NOMO-1 treated with DMSO at 0.1 percent for 48 hours (cell line): Measurements from ENCODE around the gene GRK5.
"Not testable (repeated sequence)": the region's sequence is repeated elsewhere in the genome, so short reads cannot be mapped to it uniquely, and the experiment has no call there.

Experiments
- DNase-seq: peaks from one replicate; lab custom pipeline; 2025; ENCODE audit not compliant: unreplicated experiment; lab: John Stamatoyannopoulos, UW

The GRK5 gene

GRCh38 chr10:119450606-119451299 is 243.4 kb downstream of the GRK5 start:
- no peak for DNase-seq

- no peak for DNase-seq
Observed at GRCh38 chr10:119451300-119451896, 244.0 kb downstream of the GRK5 start.

- DNase-seq = no peak
Observed at GRCh38 chr10:119452396-119452795, 245.0 kb downstream of the GRK5 start.

GRCh38 chr10:119453313-119453712 is 245.9 kb downstream of the GRK5 start:
- DNase-seq = no peak

GRCh38 chr10:119454316-119454715 is 246.9 kb downstream of the GRK5 start:
- DNase-seq = no peak

GRCh38 chr10:119454990-119455389 is 247.6 kb downstream of the GRK5 start:
- no peak for DNase-seq

GRCh38 chr10:119455609-119456434 is 248.5 kb downstream of the GRK5 start:
- no peak for DNase-seq

GRCh38 chr10:119456435-119456810 is 249.1 kb downstream of the GRK5 start:
- no peak for DNase-seq

GRCh38 chr10:119457966-119458766 is 250.8 kb downstream of the GRK5 start:
- DNase-seq = no peak

- no peak for DNase-seq
Observed at GRCh38 chr10:119459681-119460340, 252.4 kb downstream of the GRK5 start.

- no peak for DNase-seq
Observed at GRCh38 chr10:119460369-119461195, 253.2 kb downstream of the GRK5 start.

- DNase-seq = no peak
Observed at GRCh38 chr10:119461380-119461779, 254.0 kb downstream of the GRK5 start.

GRCh38 chr10:119461923-119462322 is 254.6 kb downstream of the GRK5 start:
- no peak for DNase-seq

GRCh38 chr10:119462773-119463172 is 255.4 kb downstream of the GRK5 start:
- no peak for DNase-seq

- not testable (repeated sequence) for DNase-seq
Observed at GRCh38 chr10:119463195-119463594, 255.8 kb downstream of the GRK5 start.

- no peak for DNase-seq
Observed at GRCh38 chr10:119465085-119465484, 257.7 kb downstream of the GRK5 start.

- DNase-seq = no peak
Observed at GRCh38 chr10:119466076-119466475, 258.7 kb downstream of the GRK5 start.

- DNase-seq = no peak
Observed at GRCh38 chr10:119466655-119467054, 259.3 kb downstream of the GRK5 start.

GRCh38 chr10:119468542-119469324 is 261.4 kb downstream of the GRK5 start:
- no peak for DNase-seq
